ENCODE measurements around the gene DNAL1. TPM values are rescaled to one million over a fixed set of nuclear protein-coding genes. Genes with fewer than 3 reads are reported as not detected.

The DNAL1 gene
- total and polyA plus RNA-seq, 9 of the 15 experiments (the other 6 are each of a cell fraction or from before 2014, with no cell fraction given), result 1.6 to 11.7 (median 4.8) TPM

DNA sequence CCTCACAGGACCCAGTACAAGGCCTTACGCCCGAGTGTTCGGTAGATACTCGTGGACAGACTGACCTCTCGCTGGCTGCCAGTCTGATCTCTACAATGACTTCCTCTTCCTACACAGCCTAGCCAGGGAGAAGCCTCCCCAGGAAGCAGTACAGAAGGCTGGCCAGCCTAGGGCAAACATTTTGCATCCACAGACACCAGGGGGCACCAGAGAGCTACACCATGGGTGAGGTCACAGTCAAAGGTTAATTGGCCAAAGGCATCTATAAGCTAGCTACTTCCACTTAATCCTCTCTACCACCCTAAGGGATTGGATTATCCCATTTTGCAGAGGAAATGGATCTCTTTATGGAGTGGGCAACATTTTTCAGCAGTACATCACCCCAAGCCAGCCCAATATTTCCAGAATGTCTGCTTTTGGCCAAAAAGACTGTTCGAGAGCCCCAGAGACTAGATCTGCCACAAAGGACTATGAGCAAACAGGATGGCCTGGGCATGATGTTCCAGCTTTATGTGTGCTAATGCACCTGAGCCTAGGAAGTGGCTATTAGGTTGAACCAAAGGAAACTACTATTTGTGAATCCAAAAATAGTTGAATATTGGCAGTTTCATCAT, 84.0 kb downstream of the DNAL1 start (continued):
- TF ChIP-seq, protein P1, sequence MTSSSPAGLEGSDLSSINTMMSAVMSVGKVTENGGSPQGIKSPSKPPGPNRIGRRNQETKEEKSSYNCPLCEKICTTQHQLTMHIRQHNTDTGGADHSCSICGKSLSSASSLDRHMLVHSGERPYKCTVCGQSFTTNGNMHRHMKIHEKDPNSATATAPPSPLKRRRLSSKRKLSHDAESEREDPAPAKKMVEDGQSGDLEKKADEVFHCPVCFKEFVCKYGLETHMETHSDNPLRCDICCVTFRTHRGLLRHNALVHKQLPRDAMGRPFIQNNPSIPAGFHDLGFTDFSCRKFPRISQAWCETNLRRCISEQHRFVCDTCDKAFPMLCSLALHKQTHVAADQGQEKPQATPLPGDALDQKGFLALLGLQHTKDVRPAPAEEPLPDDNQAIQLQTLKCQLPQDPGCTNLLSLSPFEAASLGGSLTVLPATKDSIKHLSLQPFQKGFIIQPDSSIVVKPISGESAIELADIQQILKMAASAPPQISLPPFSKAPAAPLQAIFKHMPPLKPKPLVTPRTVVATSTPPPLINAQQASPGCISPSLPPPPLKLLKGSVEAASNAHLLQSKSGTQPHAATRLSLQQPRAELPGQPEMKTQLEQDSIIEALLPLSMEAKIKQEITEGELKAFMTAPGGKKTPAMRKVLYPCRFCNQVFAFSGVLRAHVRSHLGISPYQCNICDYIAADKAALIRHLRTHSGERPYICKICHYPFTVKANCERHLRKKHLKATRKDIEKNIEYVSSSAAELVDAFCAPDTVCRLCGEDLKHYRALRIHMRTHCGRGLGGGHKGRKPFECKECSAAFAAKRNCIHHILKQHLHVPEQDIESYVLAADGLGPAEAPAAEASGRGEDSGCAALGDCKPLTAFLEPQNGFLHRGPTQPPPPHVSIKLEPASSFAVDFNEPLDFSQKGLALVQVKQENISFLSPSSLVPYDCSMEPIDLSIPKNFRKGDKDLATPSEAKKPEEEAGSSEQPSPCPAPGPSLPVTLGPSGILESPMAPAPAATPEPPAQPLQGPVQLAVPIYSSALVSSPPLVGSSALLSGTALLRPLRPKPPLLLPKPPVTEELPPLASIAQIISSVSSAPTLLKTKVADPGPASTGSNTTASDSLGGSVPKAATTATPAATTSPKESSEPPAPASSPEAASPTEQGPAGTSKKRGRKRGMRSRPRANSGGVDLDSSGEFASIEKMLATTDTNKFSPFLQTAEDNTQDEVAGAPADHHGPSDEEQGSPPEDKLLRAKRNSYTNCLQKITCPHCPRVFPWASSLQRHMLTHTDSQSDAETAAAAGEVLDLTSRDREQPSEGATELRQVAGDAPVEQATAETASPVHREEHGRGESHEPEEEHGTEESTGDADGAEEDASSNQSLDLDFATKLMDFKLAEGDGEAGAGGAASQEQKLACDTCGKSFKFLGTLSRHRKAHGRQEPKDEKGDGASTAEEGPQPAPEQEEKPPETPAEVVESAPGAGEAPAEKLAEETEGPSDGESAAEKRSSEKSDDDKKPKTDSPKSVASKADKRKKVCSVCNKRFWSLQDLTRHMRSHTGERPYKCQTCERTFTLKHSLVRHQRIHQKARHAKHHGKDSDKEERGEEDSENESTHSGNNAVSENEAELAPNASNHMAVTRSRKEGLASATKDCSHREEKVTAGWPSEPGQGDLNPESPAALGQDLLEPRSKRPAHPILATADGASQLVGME (CRISPR knock-in tag; IDR thresholded peaks at IDR 0.05), result no peak
- TF ChIP-seq, protein P2, sequence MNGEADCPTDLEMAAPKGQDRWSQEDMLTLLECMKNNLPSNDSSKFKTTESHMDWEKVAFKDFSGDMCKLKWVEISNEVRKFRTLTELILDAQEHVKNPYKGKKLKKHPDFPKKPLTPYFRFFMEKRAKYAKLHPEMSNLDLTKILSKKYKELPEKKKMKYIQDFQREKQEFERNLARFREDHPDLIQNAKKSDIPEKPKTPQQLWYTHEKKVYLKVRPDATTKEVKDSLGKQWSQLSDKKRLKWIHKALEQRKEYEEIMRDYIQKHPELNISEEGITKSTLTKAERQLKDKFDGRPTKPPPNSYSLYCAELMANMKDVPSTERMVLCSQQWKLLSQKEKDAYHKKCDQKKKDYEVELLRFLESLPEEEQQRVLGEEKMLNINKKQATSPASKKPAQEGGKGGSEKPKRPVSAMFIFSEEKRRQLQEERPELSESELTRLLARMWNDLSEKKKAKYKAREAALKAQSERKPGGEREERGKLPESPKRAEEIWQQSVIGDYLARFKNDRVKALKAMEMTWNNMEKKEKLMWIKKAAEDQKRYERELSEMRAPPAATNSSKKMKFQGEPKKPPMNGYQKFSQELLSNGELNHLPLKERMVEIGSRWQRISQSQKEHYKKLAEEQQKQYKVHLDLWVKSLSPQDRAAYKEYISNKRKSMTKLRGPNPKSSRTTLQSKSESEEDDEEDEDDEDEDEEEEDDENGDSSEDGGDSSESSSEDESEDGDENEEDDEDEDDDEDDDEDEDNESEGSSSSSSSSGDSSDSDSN (IDR thresholded peaks at IDR 0.05; ENCODE audit: borderline replicate concordance in 1 of 2, low read depth in 2 of 2, low read length in 2 of 2), result peak in 1 of 2 experiments; percentile 66; a peak in 1 of 4 replicates
- TF ChIP-seq ELF1 (tag; IDR thresholded peaks at IDR 0.05) (peak; percentile 55; the same call in 1 of the 2 replicates), MYNN (IDR thresholded peaks at IDR 0.05) (0 out of 2 replicates have a peak, but pooled peaks have one; percentile 15), MYNN (CRISPR knock-in tag; IDR thresholded peaks at IDR 0.05) (no peak), FOXK1 (CRISPR knock-in tag; IDR thresholded peaks at IDR 0.05; ENCODE audit: borderline replicate concordance) (no peak), NR2C1 (IDR thresholded peaks at IDR 0.05) (peak; percentile 77), NR2C1 (tag; IDR thresholded peaks at IDR 0.05) (peak; percentile 87), NR2C2 (CRISPR knock-in tag; IDR thresholded peaks at IDR 0.05) (peak; percentile 86), NR2C2 (tag; IDR thresholded peaks at IDR 0.05) (peak; percentile 92), CCNT2 (IDR thresholded peaks at IDR 0.05; ENCODE audit: borderline replicate concordance, extremely low read depth, insufficient read length, low read depth, low read length) (no peak), HCFC1 (IDR thresholded peaks at IDR 0.05; ENCODE audit: low read depth, low read length) (no peak), ATF7 (IDR thresholded peaks at IDR 0.05) (peak; percentile 63), ETV5 (CRISPR knock-in tag; IDR thresholded peaks at IDR 0.05; ENCODE audit: low read depth) (no peak), LEF1 (IDR thresholded peaks at IDR 0.05) (0 out of 2 replicates have a peak, but pooled peaks have one; percentile 8), MAZ (CRISPR knock-in tag; conservative IDR thresholded peaks at IDR 0.05 in 1 of 2, IDR thresholded peaks at IDR 0.05 in 1 of 2) (peak in 1 of 2 experiments; percentile 81; a peak in 2 of 4 replicates)
- TF ChIP-seq, protein P3, sequence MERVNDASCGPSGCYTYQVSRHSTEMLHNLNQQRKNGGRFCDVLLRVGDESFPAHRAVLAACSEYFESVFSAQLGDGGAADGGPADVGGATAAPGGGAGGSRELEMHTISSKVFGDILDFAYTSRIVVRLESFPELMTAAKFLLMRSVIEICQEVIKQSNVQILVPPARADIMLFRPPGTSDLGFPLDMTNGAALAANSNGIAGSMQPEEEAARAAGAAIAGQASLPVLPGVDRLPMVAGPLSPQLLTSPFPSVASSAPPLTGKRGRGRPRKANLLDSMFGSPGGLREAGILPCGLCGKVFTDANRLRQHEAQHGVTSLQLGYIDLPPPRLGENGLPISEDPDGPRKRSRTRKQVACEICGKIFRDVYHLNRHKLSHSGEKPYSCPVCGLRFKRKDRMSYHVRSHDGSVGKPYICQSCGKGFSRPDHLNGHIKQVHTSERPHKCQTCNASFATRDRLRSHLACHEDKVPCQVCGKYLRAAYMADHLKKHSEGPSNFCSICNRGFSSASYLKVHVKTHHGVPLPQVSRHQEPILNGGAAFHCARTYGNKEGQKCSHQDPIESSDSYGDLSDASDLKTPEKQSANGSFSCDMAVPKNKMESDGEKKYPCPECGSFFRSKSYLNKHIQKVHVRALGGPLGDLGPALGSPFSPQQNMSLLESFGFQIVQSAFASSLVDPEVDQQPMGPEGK (CRISPR knock-in tag; IDR thresholded peaks at IDR 0.05; ENCODE audit: borderline replicate concordance), result no peak

Data from K562 (cell line).